HG03457 (cell line): ENCODE measurements around the gene NAV2.
"Not testable (repeated sequence)": the region's sequence is repeated elsewhere in the genome, so short reads cannot be mapped to it uniquely, and the experiment has no call there.

Experiments used
- ATAC-seq: cut with Tn5 transposase; IDR thresholded peaks from one replicate; pipeline ENCODE4 v1.9.1; 2021; ENCODE audit warnings: moderate number of reproducible peaks; ENCODE audit not compliant: unreplicated experiment

NAV2 gene

DNA sequence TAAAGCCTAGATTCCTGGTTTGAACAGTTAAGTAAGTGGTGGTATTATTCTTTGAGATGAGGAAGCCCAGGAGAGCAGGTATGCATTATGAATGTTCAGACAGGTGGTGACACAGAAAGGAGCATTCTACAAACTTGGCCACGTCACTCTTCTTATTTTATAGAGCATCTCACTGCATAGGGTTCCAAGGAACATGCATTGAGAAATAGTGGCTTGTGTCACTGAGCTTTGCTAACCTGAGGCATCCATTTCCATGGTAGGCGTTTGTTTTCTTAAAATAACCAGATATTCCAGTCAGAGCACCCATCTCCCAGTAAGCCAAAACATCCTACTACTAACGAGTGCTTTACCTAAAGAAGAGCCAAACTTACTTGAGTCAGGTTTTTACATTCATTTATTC, 169.7 kb downstream of the NAV2 start:
- ATAC-seq: no peak

DNA sequence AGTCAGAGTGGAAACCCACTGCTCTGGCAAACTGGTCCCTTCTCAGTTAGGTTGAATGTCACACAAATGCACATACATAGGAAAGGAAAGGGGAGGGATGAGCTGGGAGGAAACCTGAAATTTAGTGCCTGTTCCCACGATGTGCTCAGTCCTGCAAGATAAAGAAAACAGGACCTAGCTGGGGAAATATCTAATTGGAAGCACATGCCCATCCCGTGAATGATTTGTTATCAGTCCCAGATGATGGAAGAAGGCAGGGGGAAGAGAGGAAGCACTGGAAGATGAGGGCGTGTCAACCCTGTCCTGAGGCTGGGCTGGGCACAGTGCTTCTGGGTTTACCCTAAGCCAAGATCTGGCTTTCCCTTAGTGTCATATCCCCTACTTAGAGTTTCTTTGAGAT, 173.9 kb downstream of the NAV2 start:
- no peak for ATAC-seq

DNA sequence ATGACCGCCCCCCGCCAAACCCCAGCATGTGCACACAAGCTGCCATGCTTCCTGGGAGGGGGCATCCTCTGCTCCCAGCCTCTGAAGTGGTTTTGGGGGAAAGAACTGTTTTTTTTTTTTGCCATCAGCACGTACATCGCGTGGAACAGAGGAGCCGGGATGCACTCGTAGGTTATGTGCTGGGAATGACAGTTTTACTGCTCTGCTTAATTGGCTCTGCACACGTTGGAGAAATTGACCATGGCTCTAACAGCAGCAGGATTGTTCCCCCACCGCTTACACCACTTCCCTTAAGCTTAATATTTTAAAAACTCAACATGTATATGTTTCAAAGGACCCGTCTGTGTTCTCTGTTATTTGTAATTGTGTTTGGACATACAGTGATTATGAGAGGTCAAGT, 175.2 kb downstream of the NAV2 start:
- ATAC-seq: no peak

DNA sequence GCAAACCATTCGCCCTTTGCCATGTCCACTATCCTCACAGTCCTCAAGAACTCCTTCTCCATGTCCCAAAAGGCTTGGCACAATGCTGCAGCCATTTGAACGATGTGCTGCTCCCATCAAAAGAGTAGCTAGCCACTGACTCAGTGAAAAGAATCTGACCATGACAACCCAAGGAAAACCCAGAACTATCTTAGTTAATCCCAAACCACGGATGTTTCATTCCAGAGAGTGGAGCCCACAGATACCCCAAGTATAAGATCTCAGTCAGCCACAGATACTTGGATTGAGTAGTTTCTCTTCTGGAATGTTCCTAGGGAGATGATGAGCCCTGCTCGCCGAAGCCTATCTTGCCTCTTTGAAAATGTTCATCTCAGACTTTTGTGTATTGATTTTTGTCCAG, 176.9 kb downstream of the NAV2 start:
- ATAC-seq: no peak

DNA sequence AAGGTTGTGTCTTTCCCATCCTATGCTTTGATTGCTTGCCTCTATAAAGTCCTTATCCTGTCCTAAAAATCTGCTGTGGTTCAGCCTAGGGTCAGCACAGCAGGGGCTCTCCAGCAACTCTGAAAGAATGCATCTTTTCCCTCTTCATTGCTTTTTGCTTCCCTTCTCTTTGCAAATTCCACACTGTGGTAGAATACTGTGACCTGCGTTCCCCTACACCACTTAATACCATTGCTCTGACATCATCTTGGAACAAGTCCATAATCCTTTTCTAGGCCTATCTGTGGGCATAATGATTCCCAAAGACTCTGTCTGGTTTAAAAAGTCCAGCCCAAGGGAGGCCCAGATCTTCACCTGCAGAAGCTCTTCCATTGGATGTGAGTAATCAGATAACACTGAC, 177.7 kb downstream of the NAV2 start:
- no peak for ATAC-seq

DNA sequence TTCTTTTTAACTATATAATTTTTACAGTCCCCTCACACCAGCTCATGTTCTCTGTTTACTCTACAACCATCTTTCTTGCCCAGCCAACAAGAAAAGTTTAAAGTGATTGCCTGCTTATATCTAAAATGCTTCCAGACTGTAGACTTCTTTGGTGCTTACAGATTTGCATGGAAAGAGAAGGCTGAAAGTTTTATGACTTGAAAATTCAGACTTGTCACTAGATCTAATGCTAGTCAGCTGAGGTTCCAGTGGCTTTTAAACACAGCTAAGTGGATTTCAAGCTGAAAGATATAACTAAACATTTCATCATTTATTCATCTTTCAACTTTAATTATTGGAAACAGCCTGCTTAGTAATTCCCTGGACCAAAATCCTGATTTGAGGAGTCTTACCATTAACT, 178.4 kb downstream of the NAV2 start:
- no peak for ATAC-seq

DNA sequence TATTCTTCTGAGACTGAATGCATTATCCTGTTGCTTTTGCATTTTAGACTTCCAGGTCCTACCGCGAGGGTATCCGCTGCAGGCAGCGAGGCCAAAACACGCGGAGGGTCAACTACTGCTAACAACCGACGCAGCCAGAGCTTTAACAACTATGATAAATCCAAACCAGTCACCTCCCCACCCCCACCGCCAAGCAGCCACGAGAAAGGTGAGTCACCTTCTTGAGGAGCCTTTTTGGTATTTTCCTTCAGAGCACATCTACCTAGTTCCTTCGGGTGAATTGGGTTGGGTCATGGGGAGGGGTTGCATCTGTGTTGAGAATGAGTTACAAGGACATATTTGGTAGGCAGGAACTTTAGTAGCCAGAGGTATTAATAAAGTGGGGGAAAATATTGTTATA, 179.8 kb downstream of the NAV2 start:
- ATAC-seq: no peak

DNA sequence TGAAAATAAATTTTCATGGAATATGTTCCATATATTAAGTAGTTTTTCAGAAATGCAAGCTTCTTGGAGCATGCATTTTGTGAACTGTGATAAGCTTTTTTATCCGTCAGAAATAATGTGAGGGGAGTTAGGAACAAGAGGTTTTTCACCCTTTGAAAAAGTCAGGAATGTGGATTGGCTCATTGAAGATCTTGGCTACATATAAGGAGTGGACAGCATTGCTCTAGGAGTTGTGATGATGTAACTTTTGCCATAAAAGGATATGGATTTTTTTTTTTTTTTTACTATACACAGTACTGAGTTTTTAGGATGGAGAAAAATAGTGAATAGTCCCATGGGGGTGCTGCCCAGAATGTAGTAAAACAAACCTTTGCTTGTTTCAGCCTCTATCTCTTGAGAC, 180.2 kb downstream of the NAV2 start:
- no peak for ATAC-seq

DNA sequence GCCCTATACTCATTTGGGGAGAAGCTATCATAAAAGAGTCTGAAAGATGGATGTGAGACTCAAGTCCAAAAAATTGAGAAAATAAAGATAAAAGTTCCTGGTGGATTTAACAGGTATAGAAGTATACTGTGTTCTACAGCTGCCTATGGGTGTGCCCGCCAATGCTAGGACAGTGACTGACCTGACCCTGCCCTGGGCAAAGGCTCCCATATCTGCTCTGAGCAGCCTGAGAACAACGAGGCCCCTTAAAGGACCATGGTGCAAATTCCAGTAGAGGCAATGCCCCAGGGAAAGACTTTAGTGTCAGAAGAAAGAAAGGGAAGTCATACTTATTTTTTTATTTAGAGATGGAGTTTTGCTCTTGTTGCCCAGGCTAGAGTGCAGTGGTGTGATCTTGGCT, 181.8 kb downstream of the NAV2 start:
- no peak for ATAC-seq

DNA sequence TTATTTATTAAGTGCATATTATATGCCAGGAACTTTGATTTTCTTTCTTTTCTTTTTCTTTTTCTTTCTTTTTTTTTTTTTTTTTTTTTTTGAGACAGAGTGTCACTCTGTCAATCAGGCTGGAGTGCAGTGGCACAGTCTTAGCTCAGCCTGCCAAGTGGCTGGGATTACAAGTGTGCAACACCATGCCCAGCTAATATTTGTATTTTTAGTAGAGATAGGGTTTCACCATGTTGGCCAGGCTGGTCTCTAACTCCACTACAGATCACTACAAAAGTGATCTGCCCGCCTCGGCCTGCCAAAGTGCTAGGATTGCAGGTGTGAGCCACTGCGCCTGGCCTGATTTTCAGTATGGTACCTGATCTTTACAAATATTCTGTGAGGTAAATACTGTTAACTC, 182.4 kb downstream of the NAV2 start:
- ATAC-seq: not testable (repeated sequence)

DNA sequence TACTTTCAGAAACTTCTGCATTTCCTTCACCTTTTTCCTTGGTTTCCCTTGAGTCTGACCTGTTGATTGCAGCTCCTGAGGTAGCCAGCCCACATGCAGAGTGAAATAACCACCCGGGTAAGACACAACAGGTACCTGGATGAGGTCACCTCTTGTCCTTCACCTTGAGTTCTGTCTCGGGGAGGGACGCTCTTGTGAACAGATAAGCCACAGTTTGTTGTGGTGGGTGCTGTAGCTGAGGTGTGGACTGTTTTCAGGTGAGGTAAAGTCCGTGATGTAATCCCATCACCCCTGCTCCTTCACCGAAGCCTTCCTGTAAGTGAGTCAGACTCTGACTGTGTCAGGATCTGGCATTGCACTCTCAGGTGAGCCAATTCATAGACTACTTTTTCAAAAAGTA, 183.1 kb downstream of the NAV2 start:
- ATAC-seq: no peak

DNA sequence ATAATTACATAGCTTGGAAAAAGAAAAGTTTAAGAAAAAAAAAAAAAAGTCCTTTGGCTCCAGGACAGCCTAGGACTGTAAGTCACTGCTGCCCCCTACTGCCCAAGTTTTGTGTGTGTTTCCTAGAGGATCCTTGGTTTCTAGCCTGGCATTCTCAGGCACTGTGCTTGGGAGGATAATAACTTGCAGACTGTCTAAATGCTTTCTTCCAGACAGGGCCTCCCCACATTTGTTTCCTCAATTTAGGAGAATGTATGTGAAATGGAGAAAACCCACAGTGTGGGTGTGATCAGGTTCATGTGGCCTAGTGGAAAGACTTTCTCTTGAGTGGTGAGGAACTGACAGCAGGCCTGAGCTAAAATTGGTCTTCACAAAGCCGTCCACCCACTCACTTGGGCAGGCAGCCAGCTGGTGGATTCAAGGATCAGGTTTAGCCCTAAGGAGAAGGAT, 191.0 kb downstream of the NAV2 start:
- no peak for ATAC-seq

DNA sequence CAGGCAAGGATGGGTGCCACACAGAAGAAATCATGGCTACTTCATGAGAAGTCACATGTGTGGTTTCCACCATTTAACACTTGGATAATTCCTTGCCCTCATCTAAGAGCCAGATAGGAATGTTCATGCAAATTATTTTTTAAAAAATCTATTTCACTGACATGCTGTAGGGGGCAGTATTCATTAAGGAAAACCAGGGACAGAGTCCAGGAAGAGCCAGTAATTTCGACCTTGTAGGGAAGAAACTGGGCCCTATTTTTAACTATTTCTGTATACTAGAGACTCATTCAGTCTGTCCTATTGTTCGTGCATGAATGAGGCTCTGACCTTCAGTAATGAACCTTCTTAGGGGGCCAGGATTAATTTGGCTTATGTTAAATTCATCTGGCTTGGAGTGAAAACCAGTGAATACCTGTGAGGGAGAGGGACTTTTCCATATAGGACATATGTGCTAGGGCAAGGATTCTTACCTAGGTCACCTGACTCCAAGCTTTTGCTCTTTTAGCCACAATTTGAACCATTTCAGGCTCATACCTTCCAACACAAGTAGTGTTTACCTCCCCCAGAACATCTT, 192.7 kb downstream of the NAV2 start:
- no peak for ATAC-seq

DNA sequence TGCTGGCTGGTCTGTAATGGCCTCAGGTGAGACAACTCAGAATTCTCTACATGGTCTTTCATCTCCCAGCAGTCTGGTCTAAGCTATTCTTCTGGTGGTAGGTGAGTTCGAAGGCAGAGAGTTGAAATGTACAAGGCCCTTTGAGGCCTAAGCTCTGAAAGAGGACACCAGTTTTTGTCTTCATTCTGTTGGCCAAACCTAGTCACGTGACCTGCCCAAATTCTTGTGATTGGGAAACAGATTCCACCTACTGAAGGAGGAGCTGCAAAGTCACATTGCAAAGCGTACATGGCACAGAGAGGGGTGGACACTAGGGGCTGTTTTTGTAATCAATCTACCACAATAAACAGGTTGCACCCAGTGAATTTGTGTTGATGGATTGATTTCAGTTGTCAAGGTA, 193.5 kb downstream of the NAV2 start:
- no peak for ATAC-seq

DNA sequence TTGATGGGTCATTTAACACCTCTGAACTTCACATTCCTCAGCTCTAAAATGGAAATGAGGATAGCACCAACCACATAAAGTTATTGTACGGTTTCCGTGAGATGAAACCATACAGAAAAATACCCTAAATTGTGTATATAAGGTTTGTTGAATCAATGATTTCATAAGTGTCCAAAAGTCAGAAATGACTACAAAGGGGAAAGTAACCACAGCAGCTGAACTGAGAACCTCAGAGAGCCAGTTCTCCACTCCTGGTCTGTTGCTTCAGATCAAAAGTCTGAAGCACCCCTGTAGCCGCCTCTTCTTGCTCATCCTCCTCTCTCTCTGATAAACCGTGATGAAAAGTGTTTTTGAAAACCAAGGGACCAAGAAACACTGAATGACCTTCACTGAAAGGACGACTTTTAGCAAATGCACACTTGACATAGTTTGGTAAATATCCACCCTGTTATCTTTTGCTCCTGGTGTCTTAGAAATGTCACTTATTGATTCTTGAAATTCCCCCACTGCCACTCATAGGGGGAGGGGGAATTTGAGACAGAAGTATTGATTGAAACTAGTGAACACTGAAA, 194.5 kb downstream of the NAV2 start:
- ATAC-seq: peak; percentile 63

DNA sequence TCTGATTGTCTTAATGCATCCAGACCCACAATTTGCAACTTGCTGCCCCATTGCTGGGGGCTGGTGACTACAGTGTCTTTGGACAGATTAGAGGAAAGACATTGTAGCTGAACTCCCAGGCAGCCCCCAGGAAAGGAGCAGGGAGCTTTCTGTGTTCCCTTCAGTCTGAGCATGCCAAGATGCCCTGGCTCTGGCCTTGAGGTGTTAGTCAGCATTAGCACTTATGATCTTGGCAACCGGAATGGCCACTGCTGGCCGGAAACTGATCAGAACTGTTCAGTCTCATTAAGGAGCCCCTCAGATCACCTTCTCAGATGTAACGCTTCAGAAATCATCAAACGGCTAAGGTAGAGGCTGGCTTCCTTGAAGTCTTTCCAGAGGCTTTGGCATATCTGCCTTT, 195.2 kb downstream of the NAV2 start:
- no peak for ATAC-seq

DNA sequence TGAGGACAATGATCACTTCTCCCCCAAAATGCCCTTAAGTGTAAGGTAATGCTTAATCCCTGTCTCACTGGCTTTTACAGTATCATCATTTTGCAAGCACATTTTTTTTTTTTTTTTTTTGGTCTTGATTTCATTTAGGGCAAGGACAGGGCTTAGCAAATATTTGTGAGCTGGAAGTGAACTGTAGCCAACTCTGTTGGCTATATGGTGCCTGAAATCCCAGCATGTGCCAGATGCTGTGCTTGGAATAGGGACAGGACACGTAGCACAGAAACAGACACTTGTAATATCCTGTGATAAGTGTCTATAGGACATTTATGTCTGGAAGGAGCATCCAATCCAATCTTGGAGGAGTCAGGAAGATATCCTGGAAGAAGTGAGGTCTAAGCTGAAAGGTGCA, 198.3 kb downstream of the NAV2 start:
- ATAC-seq: no peak

DNA sequence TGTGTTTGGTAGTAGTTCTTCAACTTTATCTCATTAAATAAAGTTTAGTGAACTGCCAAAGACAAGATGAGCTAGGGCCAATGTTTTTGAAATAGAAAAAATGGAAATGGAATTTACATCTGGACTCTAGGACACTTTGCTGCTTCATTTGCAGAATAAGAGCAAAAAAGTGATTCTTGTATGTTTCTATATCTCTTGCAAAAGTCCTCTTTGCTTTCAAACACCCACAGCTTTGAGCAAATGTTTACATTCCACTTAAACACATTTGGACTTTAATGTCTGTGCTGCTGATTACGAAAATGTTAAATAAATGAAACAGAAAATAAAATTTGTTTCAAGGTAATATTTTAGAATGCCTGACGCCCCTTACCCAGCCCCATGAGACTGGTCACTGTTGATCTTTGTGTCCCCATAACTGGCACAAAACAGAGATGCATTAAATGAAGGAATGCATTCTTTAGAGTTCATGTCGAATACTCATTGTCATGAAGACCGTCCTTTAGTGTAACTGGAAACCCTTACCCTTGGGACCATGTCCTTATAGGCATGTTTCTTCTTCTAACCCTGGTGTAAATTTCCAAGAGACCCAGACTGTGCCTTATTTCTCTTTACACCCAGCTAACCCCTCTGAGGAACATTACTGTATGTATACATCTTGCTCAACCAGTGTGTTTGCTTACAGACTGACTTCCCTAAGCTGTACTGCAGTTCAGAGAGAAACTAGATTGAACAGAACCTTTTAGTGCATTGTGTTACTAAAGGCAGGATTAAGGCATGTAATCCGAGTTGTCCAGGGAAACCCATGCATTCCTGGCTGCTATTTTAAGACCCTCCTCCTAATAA, 199.7 kb downstream of the NAV2 start:
- no peak for ATAC-seq

DNA sequence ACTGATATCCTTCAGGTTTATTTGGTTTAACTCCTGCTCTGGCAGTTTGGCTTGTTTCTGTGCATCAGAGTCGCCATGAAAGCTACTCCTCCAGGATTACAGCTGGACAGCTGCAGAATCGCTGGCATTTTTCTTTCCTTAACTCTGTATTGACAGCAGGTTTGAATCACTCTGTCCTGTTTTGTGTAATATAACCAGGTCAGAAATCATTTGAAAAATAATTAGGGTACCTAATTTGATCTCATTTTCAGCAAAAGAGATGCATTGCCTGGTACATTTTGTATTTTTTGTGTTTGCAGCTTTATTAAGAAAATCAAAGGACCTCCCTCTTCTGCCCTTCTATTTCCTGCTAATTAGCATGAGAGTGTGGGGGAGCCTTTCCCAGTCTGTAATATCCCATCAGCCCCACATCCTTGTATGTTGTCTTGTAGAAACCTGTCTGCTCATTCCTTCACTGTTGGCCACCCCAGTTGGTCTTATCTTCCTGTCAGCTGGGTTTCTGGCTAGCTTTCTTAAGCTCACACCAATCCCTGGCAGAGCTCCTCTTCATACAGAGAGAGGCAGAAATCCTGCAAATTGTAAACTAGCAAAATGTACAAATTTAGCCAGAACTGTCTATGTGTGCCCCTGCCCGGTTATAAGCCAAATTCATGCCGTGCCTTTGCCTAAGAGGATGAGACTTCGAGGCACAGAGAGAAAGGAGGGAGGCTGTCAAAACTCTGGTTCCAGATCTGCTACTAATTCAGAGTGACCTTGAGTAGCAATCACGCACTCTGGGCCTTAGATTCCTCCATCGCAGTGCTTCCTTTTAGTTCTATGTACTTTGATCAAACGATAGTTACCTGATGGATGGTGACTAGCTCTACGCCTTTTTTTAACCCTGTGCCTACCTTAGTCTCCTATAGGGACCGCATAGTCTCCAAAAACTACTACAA, 200.6 kb downstream of the NAV2 start:
- no peak for ATAC-seq

DNA sequence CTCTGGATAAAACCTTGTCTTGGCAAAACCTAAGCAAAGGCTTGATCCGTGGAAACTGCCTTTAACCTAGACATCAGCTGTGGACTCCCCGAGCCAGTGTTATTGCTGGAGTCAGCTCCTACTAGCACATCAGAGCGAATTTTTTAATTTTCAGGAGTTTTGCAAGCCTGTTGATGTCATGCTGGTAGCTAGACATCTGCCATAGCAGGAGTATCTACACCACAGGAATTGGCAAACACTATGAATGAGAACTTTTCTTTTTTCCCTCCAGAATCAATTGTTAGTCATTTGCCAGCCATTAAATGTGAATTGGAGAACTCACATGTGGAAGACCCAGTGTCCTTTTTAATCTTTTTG, 201.2 kb downstream of the NAV2 start:
- no peak for ATAC-seq

DNA sequence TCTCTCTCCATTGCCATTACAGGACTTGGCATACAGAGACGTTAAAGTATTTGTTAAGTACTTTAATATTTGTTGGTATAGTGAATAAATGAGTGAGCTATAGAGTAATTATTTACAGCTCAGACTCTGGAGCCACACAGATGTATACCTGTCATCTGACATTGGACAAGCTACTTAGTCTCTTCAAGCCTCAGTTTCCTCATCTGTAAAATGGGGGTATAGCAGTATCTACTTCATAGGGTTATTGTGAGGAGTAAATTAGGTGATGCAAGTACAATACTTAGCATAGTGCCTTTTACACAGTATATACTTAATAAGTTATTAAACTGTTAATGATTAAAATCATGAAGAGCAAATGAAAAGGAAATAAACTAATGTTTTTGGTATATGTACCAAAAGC, 203.2 kb downstream of the NAV2 start:
- ATAC-seq: no peak
